ENCODE results near the gene TPK1. TPM values are rescaled to one million over a fixed set of nuclear protein-coding genes. Genes with fewer than 3 reads are reported as not detected.

The TPK1 gene
- total RNA-seq, 1 experiment from 2014 or later = 3.1 TPM

GRCh38 chr7:144437370-144438191 is 398.3 kb downstream of the TPK1 start:
- H3K79me2 ChIP-seq (ENCODE audit: insufficient read depth, low read length) = no peaks in the 10 kb centered on the region
- no peak overlapping the region for H2BK5ac ChIP-seq (ENCODE audit: insufficient read length, low read length)
- H3K27ac ChIP-seq (ENCODE audit: insufficient read length, low read depth, low read length) = no peak overlapping the region
- H3K79me1 ChIP-seq (ENCODE audit: insufficient read depth, low read depth, low read length, poor library complexity, severe bottlenecking) = no peaks in the 10 kb centered on the region
- H2AFZ ChIP-seq (ENCODE audit: low read length) = no peak overlapping the region
- no peak overlapping the region for H3K18ac ChIP-seq (ENCODE audit: insufficient read length, low read depth, low read length)
- H2BK12ac ChIP-seq (ENCODE audit: insufficient read length, low read depth, low read length) = no peak overlapping the region
- peak; percentile 81 for TF ChIP-seq CTCF (conservative IDR thresholded peaks at IDR 0.05)
- no peaks in the 10 kb centered on the region for H3K36me3 Mint-ChIP-seq (ENCODE audit: insufficient read depth in 1 of 3, low read depth in 3 of 3)
- no peaks in the 10 kb centered on the region for H3K27me3 Mint-ChIP-seq (ENCODE audit: low read depth)
- no peak overlapping the region for H3K4me3 Mint-ChIP-seq
- H3K56ac ChIP-seq (ENCODE audit: insufficient read length, low read depth, low read length) = no peak overlapping the region
- no peaks in the 10 kb centered on the region for H3K4me1 ChIP-seq (ENCODE audit: insufficient read depth, low read length)
- H3K9me3 Mint-ChIP-seq = no peaks in the 10 kb centered on the region; a peak in 1 of 5 replicates
- no peak overlapping the region for H3K27ac Mint-ChIP-seq
- H2BK15ac ChIP-seq (ENCODE audit: low read depth, low read length) = no peak overlapping the region
- H2AK5ac ChIP-seq (ENCODE audit: insufficient read length, low read length) = no peak overlapping the region
- H2BK120ac ChIP-seq (ENCODE audit: low read depth, low read length, poor library complexity, severe bottlenecking) = no peak overlapping the region
- no peak overlapping the region for H4K5ac ChIP-seq (ENCODE audit: insufficient read length, low read depth, low read length)
- H3K4me2 ChIP-seq (ENCODE audit: insufficient read depth, insufficient read length, low read length) = no peak overlapping the region
- WGBS (ENCODE audit: extremely low coverage, insufficient read length, low lambda C conversion rate) = no CpG with 5 or more reads among the region's 4 CpGs
- no peak overlapping the region for H4K8ac ChIP-seq (replicated peaks; ENCODE audit: insufficient read length, low read depth, low read length)
- H3K27me3 ChIP-seq (ENCODE audit: insufficient read depth, low read length) = no peaks in the 10 kb centered on the region
- H3K23me2 ChIP-seq (ENCODE audit: insufficient read length, low read depth, low read length, poor library complexity, severe bottlenecking) = no peaks in the 10 kb centered on the region
- no peak overlapping the region for H3K14ac ChIP-seq (ENCODE audit: insufficient read depth, low read length)
- H3K4ac ChIP-seq (ENCODE audit: low read depth, low read length) = no peak overlapping the region
- no peak overlapping the region for H2BK20ac ChIP-seq (ENCODE audit: low read depth, low read length, poor library complexity, severe bottlenecking)
- DNase-seq = peak; percentile 40
- H4K91ac ChIP-seq (ENCODE audit: insufficient read length, low read depth, low read length) = no peak overlapping the region
- no peak overlapping the region for H3K9ac ChIP-seq (ENCODE audit: extremely low read depth, insufficient read length, low read length)
- H4K20me1 ChIP-seq (ENCODE audit: control insufficient read depth, insufficient read depth, insufficient read length) = peaks cover 2% of the 10 kb centered on the region
- peaks cover 0 to 6% of the 10 kb centered on the region in 2 experiments; a peak in 2 of 4 replicates for H3K4me1 Mint-ChIP-seq
- no peak overlapping the region for H3K23ac ChIP-seq (ENCODE audit: insufficient read length, low read depth, low read length)
- H3T11ph ChIP-seq (ENCODE audit: low read length) = no peak overlapping the region
- H3K9me3 ChIP-seq (ENCODE audit: control insufficient read depth, low read depth, low read length) = no peaks in the 10 kb centered on the region

Data from H9 (cell line).